Keratinocyte (primary cell): ENCODE results near the gene SPON1.

ENCODE experiments used
- EZH2 ChIP-seq: IDR thresholded peaks from one replicate; pipeline ENCODE4 v1.6.1; 2012; ENCODE audit warnings: inconsistent platforms, mild to moderate bottlenecking, low read length, moderate library complexity
- TF ChIP-seq, protein P1 (sequence below), 3 experiments: IDR thresholded peaks in 1 of 3; conservative IDR thresholded peaks in 1 of 3; optimal IDR thresholded peaks in 1 of 3; 2 replicates in 2 of 3; 3 replicates in 1 of 3; pipeline versions ENCODE3 to v1.5.1; 2011; ENCODE audit warnings: low read length in 3 of 3, mild to moderate bottlenecking in 3 of 3, moderate library complexity in 2 of 3, control low read depth in 1 of 3, inconsistent platforms in 1 of 3; ENCODE audit not compliant: insufficient read depth in 2 of 3; ENCODE audit errors: extremely low read depth in 1 of 3

DNA sequence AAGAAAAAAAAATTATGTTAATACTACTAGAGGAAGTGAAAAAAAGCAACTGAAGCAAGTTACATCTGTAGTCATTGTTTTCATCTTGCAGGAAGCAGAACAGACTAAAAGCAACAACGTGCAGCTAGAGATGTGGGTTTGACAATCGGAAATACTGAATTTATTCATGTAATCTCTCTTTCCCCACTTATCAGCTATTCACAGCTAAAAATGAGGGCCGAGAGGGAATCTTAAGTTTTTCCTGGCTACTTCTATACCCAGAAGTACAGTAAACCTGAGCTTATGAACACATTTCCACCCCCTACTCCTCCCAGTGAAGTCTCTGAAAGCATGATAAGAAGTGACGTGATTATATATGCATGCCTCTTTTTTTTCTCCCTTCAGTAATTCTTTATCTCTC lies 116.5 kb downstream of the SPON1 start:
- TF ChIP-seq, protein P1, sequence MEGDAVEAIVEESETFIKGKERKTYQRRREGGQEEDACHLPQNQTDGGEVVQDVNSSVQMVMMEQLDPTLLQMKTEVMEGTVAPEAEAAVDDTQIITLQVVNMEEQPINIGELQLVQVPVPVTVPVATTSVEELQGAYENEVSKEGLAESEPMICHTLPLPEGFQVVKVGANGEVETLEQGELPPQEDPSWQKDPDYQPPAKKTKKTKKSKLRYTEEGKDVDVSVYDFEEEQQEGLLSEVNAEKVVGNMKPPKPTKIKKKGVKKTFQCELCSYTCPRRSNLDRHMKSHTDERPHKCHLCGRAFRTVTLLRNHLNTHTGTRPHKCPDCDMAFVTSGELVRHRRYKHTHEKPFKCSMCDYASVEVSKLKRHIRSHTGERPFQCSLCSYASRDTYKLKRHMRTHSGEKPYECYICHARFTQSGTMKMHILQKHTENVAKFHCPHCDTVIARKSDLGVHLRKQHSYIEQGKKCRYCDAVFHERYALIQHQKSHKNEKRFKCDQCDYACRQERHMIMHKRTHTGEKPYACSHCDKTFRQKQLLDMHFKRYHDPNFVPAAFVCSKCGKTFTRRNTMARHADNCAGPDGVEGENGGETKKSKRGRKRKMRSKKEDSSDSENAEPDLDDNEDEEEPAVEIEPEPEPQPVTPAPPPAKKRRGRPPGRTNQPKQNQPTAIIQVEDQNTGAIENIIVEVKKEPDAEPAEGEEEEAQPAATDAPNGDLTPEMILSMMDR (optimal IDR thresholded peaks at IDR 0.05 in 1 of 3, IDR thresholded peaks at IDR 0.05 in 1 of 3, conservative IDR thresholded peaks at IDR 0.05 in 1 of 3; ENCODE audit: extremely low read depth in 1 of 3, insufficient read depth in 2 of 3, low read length in 3 of 3), result no peak
- TF ChIP-seq EZH2, result no peak
